ENCODE results near the gene MRGPRF. TPM values are rescaled to one million over a fixed set of nuclear protein-coding genes. Genes with fewer than 3 reads are reported as not detected.

Gene MRGPRF
- total and polyA plus RNA-seq, 2 donors (not counting 1 experiment from before 2014, with no cell fraction given) = not detected

DNA sequence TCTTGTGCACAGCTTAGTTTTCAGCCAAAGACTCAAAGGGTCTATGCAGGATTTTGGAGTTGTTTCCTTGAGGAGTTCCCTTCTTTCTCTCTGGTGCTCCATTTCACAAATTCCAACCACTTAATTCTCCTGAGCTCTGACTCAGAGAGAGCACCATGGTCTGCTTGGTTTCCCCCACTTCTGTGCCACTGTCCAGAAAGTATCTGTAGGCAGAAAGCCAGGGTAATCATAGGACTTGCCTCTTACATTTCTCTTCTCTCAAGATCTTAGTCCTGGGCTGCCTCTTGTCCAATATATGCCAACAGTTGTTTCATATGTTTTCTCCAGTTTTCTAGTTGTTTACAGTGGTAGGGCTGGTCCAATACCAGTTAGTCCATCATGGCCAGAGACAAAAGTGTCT, 25.8 kb downstream of the MRGPRF start:
- intact Hi-C loops (cut with micrococcal nuclease) = no loop called here
- H3K4me2 ChIP-seq (replicated peaks; ENCODE audit: low read depth, low read length, poor library complexity, severe bottlenecking) = no peak overlapping the region
- H3K36me3 ChIP-seq (replicated peaks in 1 of 2; ENCODE audit: control extremely low read depth in 1 of 2, control insufficient read depth in 1 of 2, extremely low read depth in 1 of 2, insufficient read depth in 2 of 2, low read length in 1 of 2) = no peaks in the 10 kb centered on the region
- no peak overlapping the region for H3K27ac Mint-ChIP-seq
- H3K9ac ChIP-seq (ENCODE audit: low read length) = no peak overlapping the region
- ATAC-seq (ENCODE audit: low read depth) (no peak), DNase-seq (no peak)
- POLR2A ChIA-PET = no interaction called here
- H3K27ac ChIP-seq (ENCODE audit: low read length in 2 of 2) = no peak overlapping the region
- no peaks in the 10 kb centered on the region for H4K20me1 ChIP-seq (ENCODE audit: control insufficient read depth, insufficient read depth, low read length, poor library complexity, severe bottlenecking)
- H2AFZ ChIP-seq (ENCODE audit: insufficient read depth, low read depth, low read length, poor library complexity, severe bottlenecking) = no peak overlapping the region
- peaks cover 0 to 8% (median 2%) of the 10 kb centered on the region in 3 donors for H3K9me3 ChIP-seq (ENCODE audit: control extremely low read depth in 1 of 3, control insufficient read depth in 2 of 3, insufficient read depth in 1 of 3, low read length in 2 of 3)
- peaks cover 0 to 15% (median 0%) of the 10 kb centered on the region in 4 experiments for H3K27me3 ChIP-seq (replicated peaks in 1 of 4; ENCODE audit: control extremely low read depth in 1 of 4, control insufficient read depth in 3 of 4, insufficient read depth in 4 of 4, low read length in 3 of 4)
- H3K4me1 ChIP-seq (ENCODE audit: control insufficient read depth in 2 of 2, insufficient read depth in 2 of 2, low read length in 2 of 2) = no peaks in the 10 kb centered on the region
- H3K4me3 ChIP-seq (ENCODE audit: control extremely low read depth in 1 of 5, extremely low read depth in 1 of 5, insufficient read depth in 1 of 5, low read depth in 2 of 5, low read length in 4 of 5) = no peak overlapping the region
- peaks cover 40% of the 10 kb centered on the region for H3K27me3 Mint-ChIP-seq
- no peak overlapping the region for H3K4me3 Mint-ChIP-seq
- H3K9me3 Mint-ChIP-seq (ENCODE audit: insufficient read depth) = peaks cover 2% of the 10 kb centered on the region
- CTCF ChIA-PET = interaction anchor here (1.2 kb wide), 1 partner anchor 10 kb away, joined by 3 read pairs; no protein-coding TSS in a partner anchor
- H3K4me1 Mint-ChIP-seq = no peaks in the 10 kb centered on the region
- no peaks in the 10 kb centered on the region for H3K79me2 ChIP-seq (ENCODE audit: control insufficient read depth, insufficient read depth, low read length)
- TF ChIP-seq, protein P1, sequence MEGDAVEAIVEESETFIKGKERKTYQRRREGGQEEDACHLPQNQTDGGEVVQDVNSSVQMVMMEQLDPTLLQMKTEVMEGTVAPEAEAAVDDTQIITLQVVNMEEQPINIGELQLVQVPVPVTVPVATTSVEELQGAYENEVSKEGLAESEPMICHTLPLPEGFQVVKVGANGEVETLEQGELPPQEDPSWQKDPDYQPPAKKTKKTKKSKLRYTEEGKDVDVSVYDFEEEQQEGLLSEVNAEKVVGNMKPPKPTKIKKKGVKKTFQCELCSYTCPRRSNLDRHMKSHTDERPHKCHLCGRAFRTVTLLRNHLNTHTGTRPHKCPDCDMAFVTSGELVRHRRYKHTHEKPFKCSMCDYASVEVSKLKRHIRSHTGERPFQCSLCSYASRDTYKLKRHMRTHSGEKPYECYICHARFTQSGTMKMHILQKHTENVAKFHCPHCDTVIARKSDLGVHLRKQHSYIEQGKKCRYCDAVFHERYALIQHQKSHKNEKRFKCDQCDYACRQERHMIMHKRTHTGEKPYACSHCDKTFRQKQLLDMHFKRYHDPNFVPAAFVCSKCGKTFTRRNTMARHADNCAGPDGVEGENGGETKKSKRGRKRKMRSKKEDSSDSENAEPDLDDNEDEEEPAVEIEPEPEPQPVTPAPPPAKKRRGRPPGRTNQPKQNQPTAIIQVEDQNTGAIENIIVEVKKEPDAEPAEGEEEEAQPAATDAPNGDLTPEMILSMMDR (IDR thresholded peaks at IDR 0.05) = no peak
- no peak for TF ChIP-seq EZH2 (IDR thresholded peaks at IDR 0.05; ENCODE audit: borderline replicate concordance, insufficient read depth, low read depth, low read length, poor library complexity, severe bottlenecking)

DNA sequence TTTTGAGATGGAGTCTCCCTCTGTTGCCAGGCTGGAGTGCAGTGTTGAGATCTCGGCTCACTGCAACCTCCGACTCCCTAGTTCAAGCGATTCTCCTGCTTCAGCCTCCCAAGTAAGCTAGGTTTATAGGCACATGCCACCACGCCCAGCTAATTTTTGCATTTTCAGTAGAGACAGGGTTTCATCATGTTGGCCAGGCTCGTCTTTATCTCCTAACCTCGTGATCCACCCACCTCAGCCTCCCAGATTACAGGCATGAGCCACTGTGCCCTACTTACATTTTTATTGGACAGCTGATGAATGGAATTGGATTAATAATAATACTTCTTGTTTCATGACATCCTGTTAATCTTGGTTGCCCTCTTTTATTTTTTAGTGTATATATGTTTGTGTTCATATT, 29.2 kb downstream of the MRGPRF start:
- DNase-seq (no peak), ATAC-seq (ENCODE audit: low read depth) (no peak)
- H3K36me3 ChIP-seq (replicated peaks in 1 of 2; ENCODE audit: control extremely low read depth in 1 of 2, control insufficient read depth in 1 of 2, extremely low read depth in 1 of 2, insufficient read depth in 2 of 2, low read length in 1 of 2) = no peaks in the 10 kb centered on the region
- H3K4me2 ChIP-seq (replicated peaks; ENCODE audit: low read depth, low read length, poor library complexity, severe bottlenecking) = no peak overlapping the region
- peaks cover 3 to 10% (median 4%) of the 10 kb centered on the region in 3 donors for H3K9me3 ChIP-seq (ENCODE audit: control extremely low read depth in 1 of 3, control insufficient read depth in 2 of 3, insufficient read depth in 1 of 3, low read length in 2 of 3)
- intact Hi-C loops (cut with micrococcal nuclease) = no loop called here
- H3K9me3 Mint-ChIP-seq (ENCODE audit: insufficient read depth) = peaks cover 4% of the 10 kb centered on the region
- POLR2A ChIA-PET = no interaction called here
- no peaks in the 10 kb centered on the region for H3K79me2 ChIP-seq (ENCODE audit: control insufficient read depth, insufficient read depth, low read length)
- no peaks in the 10 kb centered on the region for H3K4me1 Mint-ChIP-seq
- no peak overlapping the region for H2AFZ ChIP-seq (ENCODE audit: insufficient read depth, low read depth, low read length, poor library complexity, severe bottlenecking)
- no peak overlapping the region for H3K27ac Mint-ChIP-seq
- TF ChIP-seq, protein P1 (IDR thresholded peaks at IDR 0.05) = no peak
- TF ChIP-seq EZH2 (IDR thresholded peaks at IDR 0.05; ENCODE audit: borderline replicate concordance, insufficient read depth, low read depth, low read length, poor library complexity, severe bottlenecking) = no peak
- H3K4me3 ChIP-seq (ENCODE audit: control extremely low read depth in 1 of 5, extremely low read depth in 1 of 5, insufficient read depth in 1 of 5, low read depth in 2 of 5, low read length in 4 of 5) = no peak overlapping the region
- peaks cover 35% of the 10 kb centered on the region for H3K27me3 Mint-ChIP-seq
- H4K20me1 ChIP-seq (ENCODE audit: control insufficient read depth, insufficient read depth, low read length, poor library complexity, severe bottlenecking) = no peaks in the 10 kb centered on the region
- no peak overlapping the region for H3K9ac ChIP-seq (ENCODE audit: low read length)
- no peak overlapping the region for H3K4me3 Mint-ChIP-seq
- peaks cover 0 to 6% (median 0%) of the 10 kb centered on the region in 4 experiments for H3K27me3 ChIP-seq (replicated peaks in 1 of 4; ENCODE audit: control extremely low read depth in 1 of 4, control insufficient read depth in 3 of 4, insufficient read depth in 4 of 4, low read length in 3 of 4)
- H3K4me1 ChIP-seq (ENCODE audit: control insufficient read depth in 2 of 2, insufficient read depth in 2 of 2, low read length in 2 of 2) = no peaks in the 10 kb centered on the region
- CTCF ChIA-PET = no interaction called here
- H3K27ac ChIP-seq (ENCODE audit: low read length in 2 of 2) = no peak overlapping the region
- WGBS (ENCODE audit: insufficient coverage) = 91% methylated on average over 4 of the region's 6 CpGs

Data from B cell (primary cell).